GM12892 (cell line): ENCODE results near the gene RAB36.
A peak's percentile ranks its signal among the peaks of the same experiment; 100 is the strongest.

Experiments
- DNase-seq: peaks from one replicate; pipeline ENCODE4 v3.0.0; 2011; ENCODE audit not compliant: insufficient read length
- FAIRE-seq: peaks from 2 replicates; lab custom pipeline; 2011; peaks lifted over from hg19 to GRCh38; lab: Jason Lieb, UNC
- POLR2A ChIP-seq: IDR thresholded peaks from 2 replicates; pipeline ENCODE4 v1.6.1; 2011; ENCODE audit warnings: low read depth, low read length, control low read depth
- POLR2AphosphoS5 ChIP-seq: IDR thresholded peaks from 2 replicates; pipeline ENCODE4 v1.6.1; 2011; ENCODE audit warnings: low read depth, low read length, control low read depth
- TAF1 ChIP-seq: IDR thresholded peaks from 2 replicates; pipeline ENCODE4 v1.6.1; 2011; ENCODE audit warnings: low read depth, mild to moderate bottlenecking, control low read depth, low read length, borderline replicate concordance

RAB36 gene

DNA sequence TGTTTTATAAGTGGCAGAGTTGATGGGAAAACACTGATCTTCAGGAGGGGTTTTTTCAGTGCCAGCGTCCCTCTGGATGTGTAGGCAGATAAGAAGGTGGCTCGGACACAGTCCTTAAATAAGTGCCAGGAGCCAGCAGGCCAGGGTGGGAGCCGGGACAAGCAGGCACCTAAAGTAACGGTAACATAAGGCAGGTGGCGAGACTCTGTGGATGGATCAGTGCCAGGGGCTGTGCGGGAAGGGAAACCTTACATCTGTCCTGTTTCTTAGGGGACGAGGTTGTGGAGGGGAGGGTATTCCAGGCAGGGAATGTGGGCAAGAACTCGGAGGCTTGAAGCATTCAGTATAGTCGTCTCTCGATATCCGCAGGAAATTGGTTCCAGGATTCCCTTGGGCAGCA is 50.9 kb downstream of the RAB36 start:
- TF ChIP-seq TAF1 (no peak), POLR2AphosphoS5 (no peak), POLR2A (no peak)
- FAIRE-seq (no peak), DNase-seq (no peak)

DNA sequence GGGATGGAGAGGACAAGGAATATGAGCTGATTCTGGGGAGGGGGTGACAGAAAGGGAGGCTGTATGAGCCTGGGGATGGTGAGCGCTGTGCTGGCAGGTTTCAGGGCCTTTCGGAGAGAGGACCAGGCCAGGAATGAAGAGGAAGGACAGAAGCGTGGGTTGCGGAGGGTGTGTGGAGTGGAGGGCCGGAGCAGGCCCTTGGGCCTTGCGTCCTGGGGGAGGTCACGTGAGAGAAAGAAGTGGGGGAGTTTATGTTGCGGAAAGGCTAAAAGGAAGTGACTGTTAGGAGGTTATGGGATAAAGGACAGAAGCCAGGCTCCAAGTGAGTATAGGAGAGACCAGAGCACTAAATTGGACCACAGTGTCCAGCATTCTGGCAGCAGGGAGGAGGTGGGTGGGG is 52.6 kb downstream of the RAB36 start:
- FAIRE-seq (no peak), DNase-seq (no peak)
- TF ChIP-seq TAF1 (no peak), POLR2A (no peak)

DNA sequence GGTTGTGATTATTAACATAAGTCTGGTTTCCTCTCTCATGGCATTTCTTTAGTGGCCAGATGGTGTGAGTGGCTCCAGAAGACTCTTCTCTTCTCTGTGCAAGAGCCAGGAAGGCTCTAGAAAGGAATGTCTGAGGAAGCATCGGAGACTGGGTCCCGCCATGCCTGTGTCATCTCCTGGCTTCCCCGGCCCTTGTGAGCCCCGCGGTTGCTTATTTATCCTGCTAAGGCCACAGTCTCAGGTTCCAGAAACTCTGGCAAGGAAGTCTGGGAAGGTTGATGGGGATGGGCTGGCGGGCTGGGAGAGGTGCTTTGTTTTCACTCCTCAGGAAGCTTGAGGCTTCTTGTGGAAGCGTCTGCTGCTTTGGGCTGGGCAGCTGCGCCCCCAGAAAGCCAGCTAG is 53.9 kb downstream of the RAB36 start:
- DNase-seq (no peak), FAIRE-seq (no peak)
- no peak for TF ChIP-seq POLR2A
- TF ChIP-seq TAF1, result no peak
- no peak for TF ChIP-seq POLR2AphosphoS5

DNA sequence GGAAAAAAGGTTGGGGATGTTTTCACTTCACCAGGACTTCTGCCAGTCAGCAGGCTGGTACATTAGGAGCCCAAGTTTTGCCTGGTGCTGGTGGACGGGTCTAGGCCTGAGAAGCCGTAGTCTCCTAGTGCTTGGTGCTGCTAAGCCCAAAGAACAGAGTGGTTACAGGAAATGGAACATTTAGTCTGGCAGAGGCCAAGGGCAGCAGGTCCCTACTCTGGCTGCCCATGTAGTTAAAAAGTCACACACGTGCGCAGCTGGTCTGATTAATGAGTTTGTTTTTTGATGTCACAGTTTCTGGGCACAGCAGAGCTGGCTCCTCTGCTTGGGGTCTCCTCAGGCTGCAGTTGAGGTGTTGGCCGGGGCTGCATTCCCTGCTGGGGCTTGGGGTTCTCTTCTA is 55.6 kb downstream of the RAB36 start:
- no peak for DNase-seq
- no peak for FAIRE-seq
- no peak for TF ChIP-seq POLR2AphosphoS5
- no peak for TF ChIP-seq TAF1
- no peak for TF ChIP-seq POLR2A

DNA sequence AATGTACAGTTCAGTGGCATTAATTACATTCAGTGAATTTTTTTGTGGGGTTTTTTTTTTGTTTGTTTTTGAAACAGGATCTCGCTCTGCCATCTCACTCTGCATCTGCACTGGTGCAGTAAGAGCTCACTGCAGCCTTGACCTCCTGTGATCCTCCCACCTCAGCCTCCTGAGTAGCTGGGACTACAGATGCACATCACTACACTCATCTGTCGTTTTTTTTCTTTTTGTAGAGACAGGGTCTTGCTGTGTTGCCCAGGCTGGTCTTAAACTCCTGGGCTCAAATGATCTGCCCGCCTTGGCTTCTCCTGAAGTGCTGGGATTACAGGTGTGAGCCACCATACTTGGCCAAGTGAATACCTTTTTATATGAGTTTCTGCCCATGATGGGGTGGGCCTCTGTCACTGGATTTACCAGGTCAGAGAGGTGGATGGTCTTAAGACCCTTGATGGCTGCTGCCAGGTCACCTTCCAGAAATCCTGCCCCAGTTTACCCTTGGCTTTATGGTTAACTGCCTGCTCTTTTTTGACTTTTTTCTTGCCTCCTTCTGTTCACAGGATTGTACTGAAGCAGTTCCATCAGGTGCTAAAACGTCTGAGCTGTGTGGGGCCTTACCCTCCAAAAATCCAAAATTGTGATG is 57.7 kb downstream of the RAB36 start:
- FAIRE-seq (no peak), DNase-seq (no peak)
- TF ChIP-seq POLR2A, result no peak
- TF ChIP-seq POLR2AphosphoS5, result no peak
- no peak for TF ChIP-seq TAF1

DNA sequence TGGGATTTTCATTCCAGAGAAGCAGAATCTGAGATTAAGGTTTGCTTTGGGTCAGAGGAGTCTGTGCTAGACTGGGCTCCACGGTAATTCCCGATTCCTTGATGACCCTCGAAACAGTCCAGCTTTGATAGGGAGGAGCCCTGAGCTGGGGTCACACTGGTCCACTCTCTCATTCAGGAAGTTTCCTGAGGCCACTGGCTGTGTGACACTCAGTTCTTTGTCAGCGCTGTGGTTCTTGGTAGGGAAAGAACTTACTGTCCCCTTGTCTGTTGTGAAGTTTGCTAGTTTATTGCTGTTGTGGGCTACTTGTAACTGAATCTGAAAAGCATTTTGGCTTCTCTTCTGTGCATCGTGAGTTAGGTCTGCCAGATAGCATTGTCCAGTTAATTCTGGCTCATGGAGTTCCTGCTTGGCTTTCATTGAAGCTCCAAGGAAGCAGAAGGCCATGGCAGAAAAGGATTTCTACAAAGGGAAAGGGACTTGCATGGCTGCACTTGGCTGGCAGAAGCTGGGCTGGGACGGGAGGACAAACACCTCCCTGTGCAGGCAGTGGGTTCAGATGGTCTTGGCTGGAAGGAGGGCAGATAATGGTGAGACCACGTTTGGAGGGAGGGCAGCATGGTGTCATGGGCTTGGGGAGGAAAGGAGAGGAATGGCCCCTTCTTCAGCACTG is 58.3 kb downstream of the RAB36 start:
- TF ChIP-seq TAF1, result no peak
- no peak for TF ChIP-seq POLR2AphosphoS5
- TF ChIP-seq POLR2A, result no peak
- FAIRE-seq, result no peak
- no peak for DNase-seq

DNA sequence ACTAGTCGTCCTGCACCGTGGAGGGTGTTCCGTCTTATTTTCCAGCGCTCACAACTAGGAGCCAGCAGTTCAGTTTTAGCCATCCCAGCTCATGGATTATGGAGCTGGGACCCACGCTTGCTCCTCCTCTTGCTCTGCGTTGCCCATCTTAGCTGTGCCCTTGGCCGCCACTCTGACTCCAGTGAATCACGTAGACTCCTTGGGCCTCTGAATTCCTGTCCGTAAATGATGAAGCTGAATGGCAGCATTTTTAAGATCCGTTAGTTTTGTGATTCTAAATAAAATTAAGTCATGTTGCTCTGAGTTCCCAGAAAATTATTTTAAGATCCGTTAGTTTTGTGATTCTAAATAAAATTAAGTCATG is 58.8 kb downstream of the RAB36 start:
- DNase-seq (no peak), FAIRE-seq (no peak)
- no peak for TF ChIP-seq TAF1
- TF ChIP-seq POLR2AphosphoS5, result no peak
- TF ChIP-seq POLR2A, result no peak

DNA sequence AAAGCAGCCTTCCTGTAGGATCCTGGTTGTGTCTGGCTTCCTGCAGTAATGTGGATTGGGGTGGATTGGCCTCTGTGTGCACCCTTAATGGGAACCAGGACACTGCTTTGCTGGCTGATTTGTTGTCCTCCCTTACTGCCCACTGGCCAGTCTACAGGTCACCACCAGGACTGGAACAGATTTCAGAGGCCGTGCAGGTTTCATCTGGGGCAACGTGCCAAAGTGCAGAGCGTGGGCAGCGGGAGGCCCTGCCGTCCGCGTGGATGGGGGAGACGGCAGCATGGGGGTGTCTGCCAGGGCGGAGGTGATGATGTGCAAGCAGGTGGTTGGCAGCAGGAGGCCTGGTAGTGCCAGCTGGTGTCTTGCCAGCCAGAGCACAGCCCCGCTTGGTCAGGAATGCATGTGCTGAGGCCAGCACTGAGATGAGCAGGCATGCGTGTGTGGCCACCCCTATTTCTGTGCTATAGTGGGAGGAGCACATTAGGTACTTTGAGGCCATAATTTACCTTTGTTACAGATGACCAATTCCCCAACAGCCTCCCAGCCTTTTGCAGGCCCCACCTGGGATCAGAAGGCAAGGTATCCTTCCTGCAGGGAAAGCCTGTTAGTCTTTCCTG is 59.4 kb downstream of the RAB36 start:
- TF ChIP-seq POLR2A, result no peak
- TF ChIP-seq POLR2AphosphoS5, result no peak
- TF ChIP-seq TAF1, result no peak
- DNase-seq (no peak), FAIRE-seq (no peak)

DNA sequence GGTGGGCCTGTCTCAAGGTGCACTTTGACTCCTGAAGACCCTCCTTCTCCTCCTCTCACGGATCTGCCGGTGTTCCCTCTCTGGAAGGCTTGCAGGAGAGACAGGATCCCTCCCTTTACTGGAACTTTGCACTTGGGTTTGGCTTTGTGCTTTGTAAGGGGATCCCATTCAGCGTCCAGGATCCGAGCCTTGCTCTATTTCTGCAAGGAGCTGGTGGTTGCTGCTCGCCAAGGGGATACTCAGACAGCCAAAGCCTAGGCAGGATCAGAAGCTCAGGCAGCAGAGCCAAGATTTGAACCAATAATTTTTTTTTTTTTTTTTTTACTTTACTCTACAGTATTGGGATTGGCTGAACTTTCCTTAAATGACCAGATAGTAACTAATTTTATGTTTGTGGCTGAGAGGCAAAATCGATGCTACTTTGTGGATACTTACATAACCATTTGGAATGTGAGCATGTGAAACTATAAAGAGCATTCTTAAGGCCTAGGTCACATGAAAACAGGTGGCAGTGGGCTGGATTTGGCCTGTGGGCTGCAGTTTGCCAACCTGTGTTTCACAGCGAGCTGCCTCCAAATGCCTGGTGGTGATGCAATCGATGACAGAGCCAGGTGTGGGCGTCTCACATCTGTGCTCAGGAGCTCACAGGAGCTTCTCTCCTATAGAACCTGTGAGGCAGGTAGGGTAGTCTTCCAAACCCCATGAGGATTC is 60.2 kb downstream of the RAB36 start:
- DNase-seq (no peak), FAIRE-seq (no peak)
- TF ChIP-seq TAF1 (no peak), POLR2A (no peak), POLR2AphosphoS5 (no peak)

DNA sequence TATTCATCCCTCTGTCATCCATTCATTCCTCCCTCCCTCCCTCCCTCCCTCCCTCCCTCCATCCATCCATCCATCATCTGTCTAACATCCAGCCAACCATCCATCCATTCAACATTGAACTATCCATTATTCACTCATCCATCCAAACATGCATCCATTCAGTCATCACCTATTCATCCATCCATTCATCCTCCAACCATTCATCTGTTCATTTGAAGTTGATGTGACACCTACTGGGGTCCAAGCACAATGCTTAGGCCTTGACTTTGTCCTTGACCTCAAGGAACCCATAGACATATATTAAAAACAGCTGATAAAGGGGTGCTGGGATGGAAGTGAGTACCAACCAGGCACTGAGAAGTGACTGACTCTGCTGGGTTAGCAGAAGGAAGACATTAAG is 61.6 kb downstream of the RAB36 start:
- FAIRE-seq (no peak), DNase-seq (no peak)
- TF ChIP-seq POLR2A, result no peak
- no peak for TF ChIP-seq POLR2AphosphoS5
- no peak for TF ChIP-seq TAF1

DNA sequence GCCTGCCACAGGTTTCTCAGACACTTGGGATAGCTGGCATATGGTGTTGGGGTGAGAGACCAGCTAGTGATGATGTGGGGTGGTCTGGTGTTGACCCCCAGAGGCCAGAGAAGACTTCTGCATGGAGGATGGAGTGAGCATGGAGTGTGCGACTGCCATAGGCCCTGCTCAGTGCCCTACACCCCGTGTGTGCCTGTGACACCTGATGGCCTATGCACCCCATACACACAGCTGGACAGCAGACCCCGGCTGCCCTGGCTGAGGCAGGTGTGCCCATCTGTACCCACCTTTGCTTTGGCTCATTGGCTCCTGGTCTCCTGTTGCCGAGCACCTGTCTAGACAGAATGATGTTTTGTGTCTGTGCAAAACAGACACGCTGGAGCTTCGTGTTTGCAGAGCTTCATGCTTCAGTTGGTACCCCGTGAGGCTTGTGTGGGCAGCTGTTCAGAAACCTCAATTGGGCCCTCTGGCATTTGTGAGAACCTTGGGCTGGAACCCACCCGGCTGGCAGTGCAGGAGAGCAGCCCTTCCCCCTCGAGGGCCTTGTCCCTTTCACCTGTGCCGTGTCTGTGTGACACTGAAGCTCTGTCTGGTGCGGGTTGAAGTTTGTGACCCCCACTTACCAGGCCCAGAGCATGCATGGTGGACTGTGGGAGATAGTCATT is 62.6 kb downstream of the RAB36 start:
- TF ChIP-seq POLR2AphosphoS5 (no peak), POLR2A (no peak), TAF1 (no peak)
- DNase-seq (no peak), FAIRE-seq (peak; percentile 24)
